Umbilical cord (tissue), 2 donors: ENCODE data around the gene CADM1. TPM values are rescaled to one million over a fixed set of nuclear protein-coding genes. Genes with fewer than 3 reads are reported as not detected.

Experiments
- DNase-seq: peaks from one replicate; pipeline ENCODE4 v3.0.0-alpha.2; 2015; ENCODE audit warnings: low spot score
- total RNA-seq: library from RNA; depleted of rRNA; stranded (reverse); fragments of >200 nt; gene quantifications from one replicate; pipeline ENCODE4 v1.2.3, GENCODE V29; 2014; ENCODE audit warnings: low replicate concordance; ENCODE audit not compliant: insufficient read depth

Gene CADM1
- total RNA-seq, 1 donor from 2014 or later, result 68.1 TPM

GRCh38 chr11:115446214-115446613 lies 58.0 kb downstream of the CADM1 start:
- DNase-seq, result no peak

- no peak for DNase-seq
These were observed 59.7 kb downstream of the CADM1 start for GRCh38 chr11:115444542-115444941.

GRCh38 chr11:115439969-115440540 lies 64.2 kb downstream of the CADM1 start:
- no peak for DNase-seq

GRCh38 chr11:115439385-115439784 lies 64.8 kb downstream of the CADM1 start:
- peak; percentile 53 for DNase-seq

- no peak for DNase-seq
These were observed 66.2 kb downstream of the CADM1 start for GRCh38 chr11:115437902-115438575.

GRCh38 chr11:115430345-115430744 lies 73.9 kb downstream of the CADM1 start:
- DNase-seq, result no peak

GRCh38 chr11:115428306-115428705 lies 75.9 kb downstream of the CADM1 start:
- DNase-seq, result no peak

- DNase-seq, result no peak
These were observed 78.4 kb downstream of the CADM1 start for GRCh38 chr11:115425816-115426215.

GRCh38 chr11:115425250-115425649 lies 79.0 kb downstream of the CADM1 start:
- no peak for DNase-seq

GRCh38 chr11:115423728-115424459 lies 80.3 kb downstream of the CADM1 start:
- DNase-seq, result no peak

- DNase-seq, result no peak
These were observed 82.1 kb downstream of the CADM1 start for GRCh38 chr11:115421992-115422689.

GRCh38 chr11:115421352-115421991 lies 82.7 kb downstream of the CADM1 start:
- peak; percentile 57 for DNase-seq

GRCh38 chr11:115420505-115420904 lies 83.7 kb downstream of the CADM1 start:
- no peak for DNase-seq

GRCh38 chr11:115418626-115419025 lies 85.6 kb downstream of the CADM1 start:
- no peak for DNase-seq

- no peak for DNase-seq
These were observed 86.1 kb downstream of the CADM1 start for GRCh38 chr11:115418081-115418480.

GRCh38 chr11:115411120-115411519 lies 93.1 kb downstream of the CADM1 start:
- DNase-seq, result no peak

- peak; percentile 70 for DNase-seq
These were observed 94.5 kb downstream of the CADM1 start for GRCh38 chr11:115409691-115410220.

GRCh38 chr11:115409116-115409670 lies 95.0 kb downstream of the CADM1 start:
- DNase-seq, result no peak

GRCh38 chr11:115408036-115408921 lies 95.9 kb downstream of the CADM1 start:
- peak; percentile 97 for DNase-seq

- no peak for DNase-seq
These were observed 96.7 kb downstream of the CADM1 start for GRCh38 chr11:115407496-115407895.
